ENCODE data around the gene ATXN7L1. TPM values are rescaled to one million over a fixed set of nuclear protein-coding genes. Genes with fewer than 3 reads are reported as not detected.

The ATXN7L1 gene
- total RNA-seq, 4 donors from 2014 or later: 12.3 to 28.8 (median 21.0) TPM

- Histone ChIP-seq H3K4me3 (no peak overlapping the region), H3K9me3 (no peaks in the 10 kb centered on the region), H3K27me3 (no peaks in the 10 kb centered on the region), H3K27ac (peak overlapping the region in 1 of 4 donors; percentile 21), H3K4me1 (peaks cover 5 to 12% (median 6%) of the 10 kb centered on the region in 4 donors), H3K36me3 (no peaks in the 10 kb centered on the region)
- in situ Hi-C loops (cut with MboI; ENCODE audit: low pct_ligation_motif_present in 1 of 4, low pct_unique_long_range_greater_than_20kb in 1 of 4, low sequenced_read_pairs in 3 of 4): loop anchor here (10.0 to 25.0 kb wide), 5 partner anchors 245 to 402 kb away; no protein-coding TSS in a partner anchor
- WGBS, 2 donors (ENCODE audit: low coverage in 1 of 2): 77 to 85% methylated on average over 2 of the region's 2 CpGs
- DNase-seq: peak; percentile 51
- intact Hi-C loops (cut with DNase I; ENCODE audit: low total_unique reads): loop anchor here (5.0 to 10.0 kb wide), 3 partner anchors 105 to 282 kb away; partner anchors contain the start of gene ATXN7L1
- TF ChIP-seq EP300 (IDR thresholded peaks at IDR 0.05; ENCODE audit: low read depth): no peak
- TF ChIP-seq CTCF (IDR thresholded peaks at IDR 0.05): peak; percentile 50 to 65 (median 61)
These were observed 116.5 kb downstream of the ATXN7L1 start for GRCh38 chr7:105759670-105760550.

DNA sequence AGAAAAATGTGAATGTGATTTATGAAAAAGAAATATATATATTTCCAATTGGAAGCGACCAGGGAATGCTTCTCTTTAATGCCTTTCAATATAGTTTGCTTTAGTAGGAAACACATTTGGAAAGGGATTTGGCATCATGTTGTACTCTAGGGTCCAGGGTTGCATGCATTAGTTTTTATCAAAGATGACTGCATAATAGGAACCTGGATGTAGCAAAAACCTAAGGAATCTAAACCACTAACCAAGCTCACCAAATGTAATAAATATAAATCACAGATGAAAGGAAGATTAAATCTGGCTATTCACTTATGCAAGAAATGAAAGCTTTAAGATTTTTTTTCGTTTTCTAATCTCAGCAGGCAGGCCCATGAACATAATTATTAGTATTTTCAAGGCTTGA lies 120.0 kb downstream of the ATXN7L1 start:
- H3K36me3 ChIP-seq: no peaks in the 10 kb centered on the region
- no peaks in the 10 kb centered on the region for H3K9me3 ChIP-seq
- in situ Hi-C loops (cut with MboI; ENCODE audit: low pct_ligation_motif_present in 1 of 4, low pct_unique_long_range_greater_than_20kb in 1 of 4, low sequenced_read_pairs in 3 of 4): loop anchor here in 3 of 4 donors (10.0 to 25.0 kb wide), 3 partner anchors 258 to 406 kb away; no protein-coding TSS in a partner anchor
- no peak overlapping the region for H3K27ac ChIP-seq
- TF ChIP-seq POLR2A (IDR thresholded peaks at IDR 0.05): no peak
- TF ChIP-seq POLR2AphosphoS5 (IDR thresholded peaks at IDR 0.05): no peak
- 55 to 87% methylated on average over 2 of the region's 2 CpGs for WGBS, 2 donors (ENCODE audit: low coverage in 1 of 2)
- H3K27me3 ChIP-seq: no peaks in the 10 kb centered on the region
- H3K4me1 ChIP-seq: peaks cover 5 to 12% (median 6%) of the 10 kb centered on the region in 4 donors
- intact Hi-C loops (cut with DNase I; ENCODE audit: low total_unique reads): loop anchor here (10.0 kb wide), 1 partner anchor 102 kb away; no protein-coding TSS in a partner anchor
- H3K4me3 ChIP-seq: no peak overlapping the region
- no peak for DNase-seq

GRCh38 chr7:105752671-105753275 lies 123.6 kb downstream of the ATXN7L1 start:
- TF ChIP-seq POLR2AphosphoS5 (IDR thresholded peaks at IDR 0.05) (no peak), EP300 (IDR thresholded peaks at IDR 0.05; ENCODE audit: low read depth) (no peak)
- WGBS, 2 donors (ENCODE audit: low coverage in 1 of 2): 86 to 92% methylated on average over 4 to 5 of the region's 5 CpGs
- no peaks in the 10 kb centered on the region for H3K27me3 ChIP-seq
- intact Hi-C loops (cut with DNase I; ENCODE audit: low total_unique reads): loop anchor here (10.0 kb wide), 1 partner anchor 98 kb away; no protein-coding TSS in a partner anchor
- H3K36me3 ChIP-seq: no peaks in the 10 kb centered on the region
- no peaks in the 10 kb centered on the region for H3K4me1 ChIP-seq
- no peaks in the 10 kb centered on the region for H3K9me3 ChIP-seq
- no peak overlapping the region for H3K4me3 ChIP-seq
- no peak overlapping the region for H3K27ac ChIP-seq
- DNase-seq: no peak
- in situ Hi-C loops (cut with MboI; ENCODE audit: low pct_ligation_motif_present in 1 of 4, low pct_unique_long_range_greater_than_20kb in 1 of 4, low sequenced_read_pairs in 3 of 4): loop anchor here in 3 of 4 donors (10.0 to 25.0 kb wide), 3 partner anchors 262 to 410 kb away; no protein-coding TSS in a partner anchor

GRCh38 chr7:105751054-105751453 lies 125.3 kb downstream of the ATXN7L1 start:
- H3K27me3 ChIP-seq: no peaks in the 10 kb centered on the region
- 86 to 100% methylated on average over 2 to 3 of the region's 3 CpGs for WGBS, 2 donors (ENCODE audit: low coverage in 1 of 2)
- in situ Hi-C loops (cut with MboI; ENCODE audit: low pct_ligation_motif_present in 1 of 4, low pct_unique_long_range_greater_than_20kb in 1 of 4, low sequenced_read_pairs in 3 of 4) (loop anchor here in 3 of 4 donors (10.0 to 25.0 kb wide), 3 partner anchors 264 to 411 kb away; no protein-coding TSS in a partner anchor), intact Hi-C loops (cut with DNase I; ENCODE audit: low total_unique reads) (loop anchor here (10.0 kb wide), 1 partner anchor 96 kb away; no protein-coding TSS in a partner anchor)
- H3K4me1 ChIP-seq: no peaks in the 10 kb centered on the region
- no peaks in the 10 kb centered on the region for H3K9me3 ChIP-seq
- no peaks in the 10 kb centered on the region for H3K36me3 ChIP-seq
- H3K4me3 ChIP-seq: no peak overlapping the region
- no peak overlapping the region for H3K27ac ChIP-seq
- TF ChIP-seq POLR2A (IDR thresholded peaks at IDR 0.05): no peak
- no peak for TF ChIP-seq EP300 (IDR thresholded peaks at IDR 0.05; ENCODE audit: low read depth)
- TF ChIP-seq POLR2AphosphoS5 (IDR thresholded peaks at IDR 0.05): no peak
- no peak for TF ChIP-seq CTCF (IDR thresholded peaks at IDR 0.05)
- DNase-seq: no peak

GRCh38 chr7:105748701-105749100 lies 127.7 kb downstream of the ATXN7L1 start:
- WGBS, 2 donors (ENCODE audit: low coverage in 1 of 2): 63 to 67% methylated on average over 2 to 4 of the region's 4 CpGs

More at GRCh38 chr7:105748701-105749100, 127.7 kb downstream of the ATXN7L1 start:
- H3K36me3 ChIP-seq: no peaks in the 10 kb centered on the region
- no peak overlapping the region for H3K27ac ChIP-seq
- no peaks in the 10 kb centered on the region for H3K9me3 ChIP-seq
- H3K4me3 ChIP-seq: no peak overlapping the region
- no peak for DNase-seq
- in situ Hi-C loops (cut with MboI; ENCODE audit: low pct_ligation_motif_present in 1 of 4, low pct_unique_long_range_greater_than_20kb in 1 of 4, low sequenced_read_pairs in 3 of 4) (no loop called here), intact Hi-C loops (cut with DNase I; ENCODE audit: low total_unique reads) (no loop called here)
- H3K4me1 ChIP-seq: no peaks in the 10 kb centered on the region
- TF ChIP-seq CTCF (IDR thresholded peaks at IDR 0.05): no peak
- TF ChIP-seq POLR2A (IDR thresholded peaks at IDR 0.05): no peak
- TF ChIP-seq EP300 (IDR thresholded peaks at IDR 0.05; ENCODE audit: low read depth): no peak
- TF ChIP-seq POLR2AphosphoS5 (IDR thresholded peaks at IDR 0.05): no peak
- H3K27me3 ChIP-seq: no peaks in the 10 kb centered on the region
